ENCODE measurements around the gene OSTM1.

OSTM1 gene

GRCh38 chr6:108102965-108103364, 28.4 kb upstream of the OSTM1 start:
- no peak for DNase-seq (ENCODE audit: low spot score)

GRCh38 chr6:108100003-108100402, 25.5 kb upstream of the OSTM1 start:
- no peak for DNase-seq (ENCODE audit: low spot score)

DNA sequence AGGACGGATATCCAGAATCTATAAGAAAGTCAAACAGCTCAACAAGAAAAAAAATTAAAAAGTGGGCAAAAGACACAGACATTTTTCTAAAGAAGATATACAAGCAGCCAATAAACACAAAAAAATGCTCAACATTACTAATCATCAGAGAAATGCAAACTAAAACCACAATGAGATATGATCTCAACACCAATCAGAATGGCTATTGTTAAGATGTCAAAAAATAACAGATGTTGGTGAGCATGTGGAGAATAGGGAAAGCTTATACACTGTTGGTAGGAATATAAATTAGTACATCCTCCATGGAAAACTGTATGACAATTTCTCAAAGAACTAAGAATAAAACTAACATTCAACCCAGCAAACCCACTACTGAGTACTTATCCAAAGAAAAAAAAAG, 23.3 kb upstream of the OSTM1 start:
- DNase-seq (ENCODE audit: low spot score) = no peak

DNA sequence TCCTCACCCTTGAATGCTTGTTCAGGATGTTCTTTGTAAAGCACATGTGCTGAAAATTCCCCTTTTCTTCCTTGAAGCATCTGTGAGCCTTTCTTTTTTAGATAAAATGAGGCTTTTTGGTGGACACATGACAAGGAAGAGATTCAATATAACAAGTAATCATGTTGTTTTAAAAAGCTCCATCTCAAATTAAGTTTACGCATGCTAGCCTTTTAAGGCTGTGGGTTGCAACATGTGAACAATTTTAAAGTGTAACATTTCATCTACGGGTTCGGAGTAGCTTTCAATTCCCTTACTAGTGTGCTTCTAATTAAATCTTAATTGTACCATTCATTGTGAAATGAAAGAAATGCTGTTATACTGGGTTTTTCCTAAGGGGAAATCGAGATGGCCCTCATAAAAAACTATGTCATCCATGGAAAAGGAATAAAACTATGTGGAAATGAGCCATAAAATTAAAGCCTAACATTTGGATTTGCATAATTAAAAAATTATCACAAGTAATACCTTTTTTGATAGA, 19.3 kb upstream of the OSTM1 start:
- DNase-seq (ENCODE audit: low spot score) = no peak

DNA sequence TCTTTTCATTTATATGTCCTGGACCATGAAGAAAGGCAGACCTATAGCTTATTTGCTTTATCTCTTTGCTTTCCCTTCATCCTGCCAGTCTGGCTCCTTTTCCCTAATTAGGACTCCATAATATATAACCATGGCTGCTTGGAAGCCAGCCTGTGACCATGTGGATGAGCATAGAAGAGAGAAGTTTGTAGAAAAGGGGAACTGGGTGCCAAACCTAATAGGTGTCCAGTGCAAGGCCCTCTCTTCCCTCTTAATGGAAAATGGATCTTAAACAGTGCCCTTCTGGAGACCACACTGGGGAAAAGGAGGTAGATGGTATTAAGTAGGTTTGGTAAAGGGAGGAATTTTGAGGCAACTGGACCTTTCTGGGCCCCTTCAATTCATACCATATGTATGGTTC, 16.7 kb upstream of the OSTM1 start:
- DNase-seq (ENCODE audit: low spot score) = no peak

- no peak for DNase-seq (ENCODE audit: low spot score)
Observed at GRCh38 chr6:108083349-108083748, 8.8 kb upstream of the OSTM1 start.

- no peak for DNase-seq (ENCODE audit: low spot score)
Observed at GRCh38 chr6:108082539-108082938, 8.0 kb upstream of the OSTM1 start.

- no peak for DNase-seq (ENCODE audit: low spot score)
Observed at GRCh38 chr6:108080010-108080780, 5.7 kb upstream of the OSTM1 start.

- no peak for DNase-seq (ENCODE audit: low spot score)
Observed at GRCh38 chr6:108078191-108078590, 3.6 kb upstream of the OSTM1 start.

DNA sequence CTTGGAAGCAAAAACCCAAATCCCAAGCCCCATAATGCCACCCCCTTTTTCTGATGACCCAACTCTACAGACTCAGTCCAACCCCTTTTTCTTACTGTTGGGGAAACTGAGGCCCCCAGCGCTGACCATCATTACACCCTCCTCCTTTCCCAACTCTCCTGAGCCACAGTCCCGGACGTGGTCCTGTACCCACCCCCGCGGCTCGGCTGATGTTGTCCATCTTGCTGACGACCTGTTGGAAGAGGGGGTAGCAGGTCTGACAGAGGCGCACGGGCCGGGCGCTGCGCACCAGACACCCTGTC, 533 bp downstream of the OSTM1 start:
- no peak for DNase-seq (ENCODE audit: low spot score)

DNA sequence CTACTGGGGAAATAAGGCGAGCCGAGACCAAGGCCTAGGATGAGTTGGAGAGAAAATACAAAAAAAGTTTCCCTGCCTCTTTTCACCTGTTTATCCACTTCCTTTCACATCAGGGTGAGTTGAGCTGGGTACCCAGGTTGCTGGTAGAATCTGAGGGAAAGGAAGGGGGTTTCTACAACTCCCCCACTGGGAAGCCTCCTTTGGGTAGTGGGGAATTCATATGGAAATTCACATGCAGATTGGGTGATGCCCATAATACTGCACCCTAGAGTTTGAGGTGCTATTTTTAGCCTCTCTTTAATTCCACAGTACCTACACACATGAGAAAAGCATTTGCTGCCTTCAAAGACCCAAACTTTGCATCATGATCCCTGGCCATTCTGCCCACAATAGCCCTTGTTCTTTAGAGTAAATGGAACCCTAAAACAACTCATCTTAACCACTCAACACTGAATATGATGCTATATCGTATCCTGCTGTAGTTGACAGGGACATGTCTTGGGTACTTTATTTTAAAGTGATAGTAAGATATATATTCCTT, 2.7 kb downstream of the OSTM1 start:
- DNase-seq (ENCODE audit: low spot score) = no peak

DNA sequence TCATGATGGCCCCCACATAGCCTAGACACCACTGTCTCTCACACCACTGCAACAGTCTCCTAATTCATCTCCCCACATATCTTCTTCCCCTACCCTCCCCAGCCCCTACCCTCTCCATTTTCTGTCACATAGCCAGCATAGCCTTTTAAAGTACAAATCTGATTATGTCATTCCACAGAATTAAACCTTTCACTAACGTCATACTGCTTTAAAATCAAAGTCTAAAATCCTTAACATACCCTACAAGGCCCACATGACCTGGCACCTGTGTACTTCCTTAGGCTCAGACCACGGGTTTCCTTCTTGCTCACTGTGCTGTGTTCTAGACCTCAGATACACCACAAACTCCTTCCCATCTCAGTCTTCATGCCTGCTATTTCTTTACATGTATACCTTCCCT, 5.9 kb downstream of the OSTM1 start:
- no peak for DNase-seq (ENCODE audit: low spot score)

- no peak for DNase-seq (ENCODE audit: low spot score)
Observed at GRCh38 chr6:108068182-108068581, 6.4 kb downstream of the OSTM1 start.

GRCh38 chr6:108052706-108053105, 21.8 kb downstream of the OSTM1 start:
- no peak for DNase-seq (ENCODE audit: low spot score)

DNA sequence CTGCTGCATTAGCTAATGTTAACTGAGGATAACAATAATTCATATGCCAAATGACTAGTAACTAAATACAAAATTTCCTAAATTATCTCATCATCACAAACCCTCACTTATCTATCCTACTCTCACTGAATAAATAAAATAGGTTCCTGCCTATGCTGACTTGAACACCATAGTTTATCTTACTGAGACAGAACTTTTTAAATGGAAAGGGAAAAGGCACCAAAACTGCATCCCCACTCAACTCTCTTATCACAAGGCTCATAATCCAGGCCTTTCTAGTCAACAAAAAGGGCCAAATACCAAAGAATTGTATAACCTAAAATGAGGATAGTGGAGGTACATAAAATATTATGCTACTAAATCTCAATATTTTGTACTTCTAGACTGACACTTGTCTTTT, 23.1 kb downstream of the OSTM1 start:
- DNase-seq (ENCODE audit: low spot score) = no peak

GRCh38 chr6:108039681-108040080, 34.9 kb downstream of the OSTM1 start:
- no peak for DNase-seq (ENCODE audit: low spot score)

DNA sequence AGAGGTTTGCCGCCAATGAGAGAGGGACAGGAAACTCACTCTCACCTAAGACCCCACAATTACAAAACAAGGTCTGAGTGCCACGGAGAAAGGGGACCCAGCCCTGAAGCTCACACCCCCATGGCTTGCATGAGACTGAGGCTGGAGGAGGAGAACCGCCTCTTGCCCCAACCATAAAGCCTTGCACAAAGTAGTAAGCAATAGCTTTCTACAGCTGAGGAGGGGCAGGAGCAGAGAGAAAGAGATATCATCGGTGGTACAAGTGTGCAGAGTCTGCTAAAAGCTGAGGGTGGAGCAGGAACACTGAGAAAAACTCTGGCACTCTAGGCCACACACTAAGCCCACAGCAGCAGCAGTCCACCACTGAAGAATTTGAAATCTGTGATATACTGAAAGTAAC, 37.7 kb downstream of the OSTM1 start:
- no peak for DNase-seq (ENCODE audit: low spot score)

- no peak for DNase-seq (ENCODE audit: low spot score)
Observed at GRCh38 chr6:108031968-108032367, 42.6 kb downstream of the OSTM1 start.

GRCh38 chr6:108030211-108030610, 44.3 kb downstream of the OSTM1 start:
- DNase-seq (ENCODE audit: low spot score) = no peak

DNA sequence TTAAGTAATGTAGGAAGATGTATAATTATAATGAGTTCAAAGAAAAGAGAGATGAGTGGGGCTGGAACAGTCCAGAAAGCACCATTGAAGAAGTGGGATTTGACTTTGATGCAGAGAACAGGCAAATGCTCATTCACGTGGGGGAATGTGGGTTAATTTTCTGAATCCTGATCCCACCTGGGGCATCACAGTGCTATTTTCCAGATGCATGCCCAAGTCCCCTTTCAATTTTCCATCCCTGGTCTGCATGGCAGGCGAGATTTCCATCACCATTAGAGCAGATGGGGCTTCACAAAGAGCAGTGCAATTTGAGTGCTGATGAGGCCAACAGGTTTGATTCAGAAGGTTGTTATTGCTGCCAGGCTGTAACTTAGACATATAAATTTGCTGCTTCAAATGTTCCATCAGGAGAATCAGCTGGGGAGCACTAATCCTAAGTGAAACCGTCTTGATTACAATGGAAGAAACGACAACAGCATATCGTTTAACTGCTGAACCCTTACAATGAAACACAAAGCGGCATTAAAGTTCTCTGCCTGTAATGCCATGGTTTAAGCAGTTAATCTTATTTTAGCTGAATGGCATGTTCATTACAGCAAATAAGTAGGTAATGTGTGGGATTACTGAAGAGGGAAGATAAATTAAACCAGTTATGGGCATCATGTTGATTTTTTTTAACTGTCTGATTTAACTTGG, 45.2 kb downstream of the OSTM1 start:
- no peak for DNase-seq (ENCODE audit: low spot score)

- no peak for DNase-seq (ENCODE audit: low spot score)
Observed at GRCh38 chr6:108027594-108027993, 46.9 kb downstream of the OSTM1 start.

DNA sequence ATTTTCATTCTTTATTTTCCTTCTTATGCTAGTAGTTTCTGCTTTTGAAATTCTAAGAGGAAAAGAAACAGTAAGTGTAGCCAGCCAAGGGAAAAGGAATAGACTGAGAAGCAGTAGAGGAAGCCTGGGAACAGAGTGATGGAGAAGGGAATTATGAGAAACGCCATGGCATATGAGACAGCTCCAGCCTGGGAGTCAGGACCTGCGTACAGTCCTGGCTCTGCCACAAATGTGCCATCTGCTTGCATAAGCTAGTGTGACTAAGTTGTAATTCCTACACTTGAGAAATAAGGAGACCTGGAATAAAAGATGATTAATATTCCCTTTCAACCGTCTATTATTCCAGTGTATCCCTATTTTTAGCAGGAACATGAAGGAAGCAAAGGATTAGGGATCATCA, 47.5 kb downstream of the OSTM1 start:
- DNase-seq (ENCODE audit: low spot score) = no peak

DNA sequence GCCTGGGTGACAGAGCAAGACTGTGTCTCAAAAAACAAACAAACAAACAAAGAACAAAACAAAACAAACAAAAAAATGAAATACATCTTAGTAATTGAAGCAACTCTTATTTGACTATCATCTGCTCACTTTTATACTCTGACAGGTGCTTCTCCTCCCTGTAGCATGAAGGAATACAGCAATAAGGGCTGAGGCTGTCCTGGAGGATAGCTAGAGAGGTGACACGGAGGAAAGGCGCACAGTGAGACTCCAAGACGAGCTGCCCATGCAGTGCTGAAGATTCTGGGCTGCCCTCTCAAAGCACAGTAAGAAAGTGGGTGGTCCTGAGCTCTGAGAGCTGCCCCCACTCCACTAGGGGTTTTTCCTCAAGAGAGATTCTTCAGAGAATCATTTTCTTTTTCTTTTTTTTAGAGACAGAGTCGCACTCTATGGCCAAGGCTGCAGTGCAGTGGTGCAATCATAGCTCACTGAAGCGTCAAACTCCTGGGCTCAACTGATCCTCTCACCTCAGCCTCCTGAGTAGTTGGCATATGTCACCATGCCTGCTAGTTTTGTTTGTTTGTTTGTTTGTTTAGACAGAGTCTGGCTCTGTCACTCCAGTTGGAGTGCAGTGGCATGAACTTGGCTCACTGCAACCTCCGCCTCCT, 50.0 kb downstream of the OSTM1 start:
- no peak for DNase-seq (ENCODE audit: low spot score)
